GF-D8 (cell line): ENCODE data around the gene CTTNBP2.
"Not testable (repeated sequence)": the region's sequence is repeated elsewhere in the genome, so short reads cannot be mapped to it uniquely, and the experiment has no call there.

Experiments
- DNase-seq: peaks from one replicate; lab custom pipeline; 2025; lab: John Stamatoyannopoulos, UW

The CTTNBP2 gene

DNA sequence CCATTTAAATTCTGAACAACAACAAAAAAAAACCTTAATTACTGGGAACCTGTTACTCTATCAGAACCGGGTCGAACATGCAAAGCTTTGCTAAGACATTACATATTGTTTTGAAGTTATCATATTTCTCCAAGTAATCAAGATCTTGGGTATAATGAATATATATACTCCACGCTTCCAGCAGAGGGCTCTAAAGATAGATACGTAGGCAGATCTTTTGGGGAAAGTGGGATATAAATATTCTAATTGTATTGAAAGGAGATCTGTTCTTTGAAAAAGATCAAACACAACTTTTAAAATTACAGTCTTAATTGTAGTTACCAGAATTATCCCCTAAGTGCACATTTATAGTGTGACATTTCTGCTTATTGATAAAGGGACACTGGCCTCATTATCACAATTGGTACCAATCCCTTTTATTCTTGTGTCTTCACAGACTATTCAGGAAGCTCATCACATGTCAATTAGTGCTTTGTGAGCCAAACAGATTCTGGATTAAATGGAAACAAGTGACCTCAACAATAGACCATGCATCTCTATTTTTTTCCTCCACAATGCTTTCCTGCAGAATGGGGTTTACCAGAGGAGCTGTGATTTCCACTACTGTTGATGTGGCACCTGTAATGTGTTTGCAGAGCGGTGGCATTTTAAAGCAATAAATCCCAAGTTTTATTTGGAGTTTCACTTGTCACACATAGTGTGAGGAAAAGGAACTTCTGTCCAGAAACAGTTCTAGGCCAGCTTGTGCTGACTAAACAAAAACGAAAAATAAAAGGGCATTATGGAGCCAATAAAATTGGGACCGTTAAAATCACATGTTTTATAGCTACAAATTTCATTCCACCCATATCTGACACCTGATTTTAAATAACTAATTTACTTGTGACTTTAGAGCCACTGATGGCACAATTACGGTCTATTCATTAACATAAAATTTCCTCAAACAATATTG, 122.4 kb downstream of the CTTNBP2 start:
- no peak for DNase-seq

GRCh38 chr7:117741962-117742361, 131.3 kb downstream of the CTTNBP2 start:
- no peak for DNase-seq

- DNase-seq, result no peak
Observed at GRCh38 chr7:117739085-117739484, 134.2 kb downstream of the CTTNBP2 start.

DNA sequence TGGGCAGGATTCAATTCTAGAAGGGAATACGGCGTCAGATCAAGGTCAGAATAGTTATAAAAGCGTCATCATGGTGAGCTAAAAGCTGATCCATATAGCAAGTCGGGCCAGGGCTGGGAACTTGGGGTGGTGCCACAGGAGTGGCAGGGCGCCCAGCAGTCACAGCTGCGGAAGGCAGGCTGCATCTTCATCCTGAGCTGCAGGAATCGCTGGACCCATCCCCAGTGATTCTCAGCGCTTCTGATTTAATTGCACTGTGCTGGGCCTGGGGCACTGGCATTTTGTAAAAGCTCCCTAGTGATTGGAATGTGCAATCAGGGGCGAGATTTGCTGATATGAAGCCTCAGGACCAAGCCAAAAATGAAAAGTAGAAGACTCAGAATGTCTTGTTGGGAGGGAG, 135.3 kb downstream of the CTTNBP2 start:
- DNase-seq, result no peak

DNA sequence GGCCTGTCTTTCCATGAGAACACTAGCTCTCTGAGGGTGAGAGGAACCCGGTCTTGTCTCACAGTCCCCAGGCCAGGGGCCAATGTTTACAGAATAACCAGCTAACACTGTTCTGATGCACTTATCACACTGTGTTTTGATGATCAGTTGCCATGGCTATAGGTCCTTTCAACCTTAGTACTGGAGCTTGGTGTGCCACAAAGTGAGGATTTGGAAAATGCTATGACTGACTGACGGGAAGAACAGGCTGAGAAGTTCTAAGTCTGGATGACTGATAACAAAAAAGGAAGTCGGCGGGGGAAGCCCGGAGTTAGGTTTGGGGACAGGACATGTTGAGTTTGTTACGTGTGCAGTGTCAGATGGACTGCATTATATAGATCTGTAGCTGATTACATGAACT, 141.8 kb downstream of the CTTNBP2 start:
- DNase-seq, result no peak

GRCh38 chr7:117730390-117730789, 142.9 kb downstream of the CTTNBP2 start:
- DNase-seq, result no peak

GRCh38 chr7:117728890-117729624, 144.2 kb downstream of the CTTNBP2 start:
- DNase-seq, result no peak

GRCh38 chr7:117724898-117725297, 148.3 kb downstream of the CTTNBP2 start:
- DNase-seq, result no peak

GRCh38 chr7:117719377-117719776, 153.9 kb downstream of the CTTNBP2 start:
- no peak for DNase-seq

DNA sequence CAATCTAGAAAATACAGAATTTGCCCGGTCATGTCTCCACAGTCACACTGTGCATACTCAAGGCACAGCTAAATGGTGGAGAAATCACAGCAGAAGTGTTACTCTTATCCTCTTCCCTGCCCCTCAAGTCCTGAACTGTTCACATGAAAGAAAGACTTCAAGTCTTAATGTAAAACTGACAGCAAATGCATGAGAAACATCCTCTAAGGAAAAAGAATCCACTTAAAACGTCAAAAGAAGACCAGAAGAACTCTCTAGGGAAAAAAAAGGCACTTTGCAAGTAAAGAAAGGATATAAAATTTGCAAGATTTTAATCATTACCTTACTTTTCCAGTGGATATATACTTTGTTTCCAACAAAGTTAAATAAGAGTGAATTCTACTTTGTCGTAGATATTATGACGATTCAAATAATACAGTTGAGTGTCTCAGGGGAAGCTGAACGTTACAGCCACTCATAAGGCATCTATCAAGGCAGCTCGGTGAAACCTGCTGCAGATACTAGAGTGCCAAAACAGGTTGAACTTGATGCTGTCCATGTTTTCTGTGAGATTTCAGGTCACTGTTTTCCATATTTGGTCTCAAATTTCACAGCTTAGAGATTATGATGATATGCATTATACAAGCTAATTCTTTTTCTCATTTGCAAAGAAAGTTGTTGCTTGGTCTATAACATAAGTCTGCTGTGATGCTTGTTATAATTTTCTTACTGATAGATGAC, 155.0 kb downstream of the CTTNBP2 start:
- no peak for DNase-seq

DNA sequence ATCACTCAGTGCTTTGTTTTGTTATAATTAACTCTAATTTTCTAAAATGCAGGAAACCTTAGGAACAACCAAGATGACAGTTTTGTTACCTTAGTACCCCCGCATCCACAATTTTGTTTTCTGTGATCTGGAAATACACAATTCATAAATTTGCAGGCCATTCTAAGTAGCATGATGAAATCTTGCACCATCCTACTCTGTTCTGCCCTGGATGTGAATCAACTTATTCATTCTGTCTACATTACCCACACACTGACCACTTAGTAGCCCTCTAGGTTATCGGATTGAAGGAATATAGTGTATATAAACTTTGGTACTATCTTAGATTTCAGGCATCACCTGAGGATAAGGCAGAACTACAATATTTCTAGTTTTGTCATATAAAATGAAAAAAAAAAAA, 155.9 kb downstream of the CTTNBP2 start:
- no peak for DNase-seq

GRCh38 chr7:117716707-117717299, 156.4 kb downstream of the CTTNBP2 start:
- DNase-seq, result no peak

- no peak for DNase-seq
Observed at GRCh38 chr7:117715784-117716445, 157.3 kb downstream of the CTTNBP2 start.

- DNase-seq, result no peak
Observed at GRCh38 chr7:117711556-117711955, 161.7 kb downstream of the CTTNBP2 start.

GRCh38 chr7:117708173-117708572, 165.1 kb downstream of the CTTNBP2 start:
- DNase-seq, result not testable (repeated sequence)

DNA sequence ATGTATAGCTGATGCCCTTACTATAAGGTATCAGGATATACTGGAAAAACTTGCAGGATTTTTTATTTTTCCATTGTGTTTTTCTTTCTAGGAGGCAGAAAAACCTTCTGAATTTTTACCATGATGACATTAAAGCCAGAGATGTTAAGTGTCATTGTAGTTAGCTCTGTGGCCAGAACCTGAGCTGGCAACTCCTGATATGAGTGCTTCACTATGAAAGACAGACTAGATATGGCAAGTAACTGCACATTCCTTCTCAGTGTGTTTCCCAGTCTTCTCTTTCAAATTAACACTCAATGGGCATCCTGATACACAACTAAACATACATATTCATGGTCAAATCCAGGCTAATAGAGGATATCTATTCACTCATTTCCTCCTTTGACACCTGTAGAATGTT, 166.2 kb downstream of the CTTNBP2 start:
- no peak for DNase-seq

DNA sequence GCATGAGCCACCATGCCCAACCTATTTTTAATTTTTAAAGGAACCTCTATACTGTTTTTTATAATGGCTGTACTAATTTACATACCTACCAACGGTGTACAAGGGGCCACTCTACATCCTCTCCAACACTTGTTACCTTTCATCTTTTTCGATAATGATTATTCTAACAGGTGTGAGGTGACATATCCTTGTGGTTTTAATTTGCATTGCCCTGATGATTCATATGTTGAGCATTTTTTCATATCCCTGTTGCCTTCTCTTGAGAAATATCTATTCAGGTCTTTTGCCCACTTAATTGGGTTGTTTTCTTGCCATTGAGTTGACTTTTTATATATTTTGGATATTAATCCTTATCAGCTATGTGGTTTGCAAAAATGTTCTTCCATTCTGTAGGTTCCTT, 167.0 kb downstream of the CTTNBP2 start:
- DNase-seq, result no peak

DNA sequence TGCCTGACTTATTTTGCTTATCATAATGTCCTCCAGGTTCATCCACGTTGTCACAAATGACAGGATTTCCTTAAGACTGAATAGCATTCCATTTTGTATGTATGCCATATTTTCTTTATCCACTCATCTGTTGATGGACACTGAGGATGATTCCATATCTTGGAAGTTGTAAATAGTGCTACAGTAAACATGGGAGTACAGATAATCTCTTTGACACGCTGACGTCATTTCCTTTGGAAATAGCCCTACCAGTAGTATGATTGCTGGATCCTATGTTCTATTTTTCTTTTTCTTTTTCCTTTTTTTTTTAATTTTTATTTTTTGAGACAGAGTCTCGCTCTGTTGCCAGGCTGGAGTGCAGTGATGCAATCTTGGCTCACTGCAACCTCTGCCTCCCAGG, 167.6 kb downstream of the CTTNBP2 start:
- no peak for DNase-seq

- DNase-seq, result no peak
Observed at GRCh38 chr7:117704063-117704462, 169.2 kb downstream of the CTTNBP2 start.

GRCh38 chr7:117698018-117698417, 175.2 kb downstream of the CTTNBP2 start:
- no peak for DNase-seq

DNA sequence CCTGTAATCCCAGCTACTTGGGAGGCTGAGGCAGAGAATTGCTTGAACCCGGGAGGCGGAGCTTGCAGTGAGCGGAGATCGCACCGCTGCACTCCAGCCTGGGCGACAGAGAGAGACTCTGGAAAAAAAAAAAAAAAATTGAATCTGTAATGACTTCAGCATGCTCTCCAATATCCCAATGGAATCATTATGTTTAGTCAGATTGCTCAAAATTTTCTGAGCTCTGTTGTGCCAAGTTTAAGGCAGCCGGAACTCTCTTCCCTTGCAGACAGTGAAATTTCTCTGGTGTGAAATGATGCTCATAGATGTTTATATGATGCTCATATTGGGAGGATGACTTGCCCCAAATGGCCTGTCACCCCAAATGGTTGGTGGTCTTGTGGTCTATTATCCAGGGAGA, 180.9 kb downstream of the CTTNBP2 start:
- no peak for DNase-seq

DNA sequence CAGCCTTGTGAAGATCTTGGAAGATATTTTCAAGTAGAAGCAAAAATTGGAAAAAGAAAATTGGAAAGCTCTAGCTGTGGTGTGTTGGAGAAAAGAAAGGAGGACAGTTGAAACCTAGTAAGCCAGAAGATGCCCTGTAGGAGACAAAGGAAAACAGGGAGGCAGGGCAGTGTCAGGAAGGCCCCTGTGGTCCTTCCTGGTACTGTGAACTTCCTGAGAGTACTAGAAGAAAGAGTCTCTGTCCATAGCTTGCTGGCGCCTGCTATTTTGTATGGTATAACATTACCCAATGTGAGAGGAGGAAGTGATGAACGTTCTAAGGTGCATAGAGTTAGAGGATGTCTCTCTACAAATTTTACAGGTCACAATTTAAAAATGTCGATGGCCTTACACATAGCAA, 183.1 kb downstream of the CTTNBP2 start:
- no peak for DNase-seq
